IMR-90 (cell line): ENCODE results near the gene DCUN1D4. TPM values are rescaled to one million over a fixed set of nuclear protein-coding genes. Genes with fewer than 3 reads are reported as not detected.
"Not testable (repeated sequence)": the region's sequence is repeated elsewhere in the genome, so short reads cannot be mapped to it uniquely, and the experiment has no call there.

Source experiments
- ATAC-seq: fragments of 200-7000 bp; cut with Tn5 transposase; 2 replicates; pipeline ENCODE4 v1.9.1; 2020; ENCODE audit warnings: low read depth, mild to moderate bottlenecking, moderate library complexity
- BruUV-seq: library from RNA; stranded (reverse); fragments of 400-500 nt; replicated peaks from 2 replicates; lab custom pipeline; 2021; lab: Mats Ljungman, UMichigan
- CTCF ChIA-PET: fragments of 300-600 bp; formaldehyde crosslinking; extraction: SDS; loops from one replicate; lab custom pipeline; 2021; ENCODE audit warnings: antibody characterized with exemption; lab: Yijun Ruan, JAX
- POLR2A ChIA-PET: fragments of 300-600 bp; sonication (Branson Sonifier 250); formaldehyde crosslinking; loops from one replicate; lab custom pipeline; 2022; ENCODE audit warnings: antibody characterized with exemption; ENCODE audit not compliant: unreplicated experiment; lab: Charles Lee
- DNase-seq: peaks from one replicate; pipeline ENCODE4 v3.0.0; 2013
- H2AFZ ChIP-seq: replicated peaks from 2 replicates; pipeline ENCODE3; 2013; ENCODE audit warnings: low read length, mild to moderate bottlenecking; ENCODE audit not compliant: poor library complexity
- H2AK5ac ChIP-seq: 2 replicates; pipeline ENCODE4 v1.6.1; 2013; ENCODE audit warnings: low read depth, low read length, inconsistent platforms
- H2AK9ac ChIP-seq: replicated peaks from 2 replicates; pipeline ENCODE3; 2013; ENCODE audit warnings: mild to moderate bottlenecking, low read depth, low read length, moderate library complexity; ENCODE audit not compliant: poor library complexity
- H2BK120ac ChIP-seq: 2 replicates; pipeline ENCODE4 v1.6.1; 2013; ENCODE audit warnings: low read depth, low read length, inconsistent platforms
- H2BK15ac ChIP-seq: 3 replicates; pipeline ENCODE4 v1.6.1; 2013; ENCODE audit warnings: low read depth, low read length, inconsistent platforms
- H2BK20ac ChIP-seq: 2 replicates; pipeline ENCODE4 v1.6.1; 2013; ENCODE audit warnings: low read depth, mild to moderate bottlenecking, inconsistent platforms, low read length, moderate library complexity
- H2BK5ac ChIP-seq: 2 replicates; pipeline ENCODE4 v1.6.1; 2013; ENCODE audit warnings: mild to moderate bottlenecking, low read depth, low read length, inconsistent platforms; ENCODE audit not compliant: poor library complexity, severe bottlenecking
- H3K14ac ChIP-seq: replicated peaks from 2 replicates; pipeline ENCODE4 v1.6.1; 2013; ENCODE audit warnings: low read depth, low read length, inconsistent platforms
- H3K18ac ChIP-seq: 2 replicates; pipeline ENCODE4 v1.6.1; 2013; ENCODE audit warnings: low read depth, low read length, control low read depth
- H3K23ac ChIP-seq: 2 replicates; pipeline ENCODE4 v1.6.1; 2013; ENCODE audit warnings: low read depth, low read length, inconsistent platforms
- H3K27ac ChIP-seq: 2 replicates; pipeline ENCODE4 v1.5.1; 2013; ENCODE audit warnings: mild to moderate bottlenecking, control low read depth, low read length; ENCODE audit not compliant: insufficient read depth
- H3K27me3 ChIP-seq: 2 replicates; pipeline ENCODE4 v1.6.1; 2013; ENCODE audit warnings: low read length; ENCODE audit not compliant: control insufficient read depth, insufficient read depth
- H3K36me3 ChIP-seq: 2 replicates; pipeline ENCODE4 v1.6.1; 2013; ENCODE audit warnings: low read length, mixed read lengths; ENCODE audit not compliant: control insufficient read depth, insufficient read depth
- H3K4ac ChIP-seq: 2 replicates; pipeline ENCODE4 v1.6.1; 2013; ENCODE audit warnings: low read depth, low read length, inconsistent platforms
- H3K4me1 ChIP-seq: 2 replicates; pipeline ENCODE4 v1.6.1; 2013; ENCODE audit warnings: low read length, mixed read lengths; ENCODE audit not compliant: control insufficient read depth, insufficient read depth
- H3K4me2 ChIP-seq: 2 replicates; pipeline ENCODE4 v1.6.1; 2013; ENCODE audit warnings: low read depth, mild to moderate bottlenecking, control low read depth, low read length, moderate library complexity
- H3K4me3 ChIP-seq: 2 replicates; pipeline ENCODE4 v1.5.1; 2013; ENCODE audit warnings: low read depth, mild to moderate bottlenecking, control low read depth, low read length, moderate library complexity; ENCODE audit not compliant: insufficient read depth
- H3K56ac ChIP-seq: 2 replicates; pipeline ENCODE4 v1.6.1; 2013; ENCODE audit warnings: low read length, inconsistent platforms; ENCODE audit not compliant: insufficient read depth; ENCODE audit errors: extremely low read depth
- H3K79me1 ChIP-seq, 2 experiments: 2 replicates each; pipeline ENCODE4 v1.6.1; 2013; ENCODE audit warnings: low read length in 2 of 2, inconsistent platforms in 1 of 2, low read depth in 1 of 2
- H3K9ac ChIP-seq: 2 replicates; pipeline ENCODE4 v1.6.1; 2013; ENCODE audit warnings: low read depth, low read length, control low read depth
- H3K9me1 ChIP-seq: 2 replicates; pipeline ENCODE4 v1.6.1; 2013; ENCODE audit warnings: low read length, inconsistent platforms; ENCODE audit not compliant: insufficient read depth
- H3K9me3 ChIP-seq: 2 replicates; pipeline ENCODE4 v1.6.1; 2013; ENCODE audit warnings: low read length; ENCODE audit not compliant: control insufficient read depth, insufficient read depth
- H4K20me1 ChIP-seq: 2 replicates; pipeline ENCODE4 v1.6.1; 2013; ENCODE audit warnings: low read length, inconsistent platforms; ENCODE audit not compliant: insufficient read depth
- H4K5ac ChIP-seq: 2 replicates; pipeline ENCODE4 v1.6.1; 2013; ENCODE audit warnings: mild to moderate bottlenecking, low read depth, low read length, control low read depth
- H4K8ac ChIP-seq, 2 experiments: 2 replicates each; pipeline ENCODE4 v1.6.1; 2013; ENCODE audit warnings: low read depth in 2 of 2, low read length in 2 of 2, control low read depth in 1 of 2, inconsistent platforms in 1 of 2
- H4K91ac ChIP-seq: 2 replicates; pipeline ENCODE4 v1.6.1; 2013; ENCODE audit warnings: low read depth, low read length, inconsistent platforms; ENCODE audit not compliant: insufficient read depth
- WGBS, 2 experiments: methylation state at CpG; one replicate each; pipeline versions ENCODE4 v1.1.5 to v1.1.7; 2013; ENCODE audit warnings: missing lambda C conversion rate in 2 of 2; ENCODE audit not compliant: insufficient read length in 1 of 2; ENCODE audit errors: extremely low coverage in 2 of 2; 5-methylcytosine and 5-hydroxymethylcytosine counted together
- dilution Hi-C: fragments of 300-500 bp; cut with HindIII; formaldehyde crosslinking; loops from one replicate; pipeline ENCODE4 v1.14.3; 2018; ENCODE audit warnings: low sequenced_read_pairs; ENCODE audit not compliant: unreplicated experiment
- in situ Hi-C: fragments of 300-500 bp; cut with MboI; formaldehyde crosslinking; loops from 3 replicates; pipeline ENCODE4 v1.14.3; 2019; ENCODE audit warnings: low sequenced_read_pairs, inconsistent platforms, mixed read lengths
- intact Hi-C: fragments of 100-400 bp; cut with micrococcal nuclease; formaldehyde crosslinking; loops from 2 replicates; pipeline ENCODE4 v1.10.0; 2022
- polyA plus RNA-seq, 3 experiments: library from polyadenylated mRNA; depleted of rRNA; stranded (reverse); fragments of >200 nt; gene quantifications; 2 replicates each; pipeline ENCODE4 v1.2.3, GENCODE V29; 2012; ENCODE audit warnings: low replicate concordance in 1 of 3
- total RNA-seq: library from RNA; depleted of rRNA; stranded (reverse); fragments of >200 nt; gene quantifications from 2 replicates; pipeline ENCODE4 v1.2.3, GENCODE V29; 2012

DCUN1D4 gene
- total and polyA plus RNA-seq, 2 of the 4 experiments (the other 2 are of a cell fraction), result 31.0 to 44.3 TPM

- DNase-seq, POLR2A ChIA-PET, H2AK5ac ChIP-seq, H3K27ac ChIP-seq, H3K18ac ChIP-seq, H3K9me1 ChIP-seq, H3K4me2 ChIP-seq, H3K4me1 ChIP-seq, H4K5ac ChIP-seq, BruUV-seq, H4K20me1 ChIP-seq, H3K56ac ChIP-seq, CTCF ChIA-PET, ATAC-seq, H3K27me3 ChIP-seq, H4K8ac ChIP-seq, H3K4me3 ChIP-seq, in situ Hi-C loops, H4K91ac ChIP-seq, intact Hi-C loops, H2AK9ac ChIP-seq, H2BK20ac ChIP-seq, H2AFZ ChIP-seq, H3K9me3 ChIP-seq, H2BK120ac ChIP-seq, H3K79me1 ChIP-seq, H2BK15ac ChIP-seq, H3K14ac ChIP-seq, H3K9ac ChIP-seq, H3K23ac ChIP-seq, H2BK5ac ChIP-seq, dilution Hi-C loops, H3K36me3 ChIP-seq, H3K4ac ChIP-seq: not testable (repeated sequence)
- WGBS, 2 experiments, result no CpG with 5 or more reads among the region's 13 CpGs
These were observed 97.5 kb downstream of the DCUN1D4 start for GRCh38 chr4:51940460-51940859.
